ENCODE measurements around the gene PRKCB. TPM values are rescaled to one million over a fixed set of nuclear protein-coding genes. Genes with fewer than 3 reads are reported as not detected.

PRKCB gene
- total RNA-seq, 4 donors from 2014 or later, result 7.7 to 40.0 (median 12.2) TPM

DNA sequence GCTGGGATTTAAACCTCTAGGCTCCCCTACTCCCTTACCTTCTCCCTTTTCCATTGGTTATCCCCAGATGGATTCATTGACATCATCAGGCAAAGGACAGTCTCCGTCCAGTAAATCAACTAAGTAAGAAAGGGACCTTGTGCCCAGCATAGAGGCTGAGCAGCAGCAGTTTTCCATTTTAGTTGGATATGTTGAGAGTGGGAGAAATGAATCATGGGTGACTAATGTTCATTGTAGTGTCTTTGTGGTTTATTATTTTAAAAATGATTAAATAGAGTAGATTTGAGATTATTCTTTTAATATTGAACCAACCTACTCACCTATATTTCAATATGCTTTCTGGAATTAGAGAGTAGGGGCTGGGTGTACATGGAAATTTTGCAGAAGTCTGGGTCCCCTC lies 321.0 kb downstream of the PRKCB start:
- Histone ChIP-seq H3K4me1 (no peaks in the 10 kb centered on the region), H3K4me3 (no peak overlapping the region), H3K9me3 (no peaks in the 10 kb centered on the region), H3K27ac (no peak overlapping the region), H3K36me3 (no peaks in the 10 kb centered on the region), H3K27me3 (no peaks in the 10 kb centered on the region)
- DNase-seq (ENCODE audit: low spot score in 2 of 2), result no peak
- TF ChIP-seq, protein P1, sequence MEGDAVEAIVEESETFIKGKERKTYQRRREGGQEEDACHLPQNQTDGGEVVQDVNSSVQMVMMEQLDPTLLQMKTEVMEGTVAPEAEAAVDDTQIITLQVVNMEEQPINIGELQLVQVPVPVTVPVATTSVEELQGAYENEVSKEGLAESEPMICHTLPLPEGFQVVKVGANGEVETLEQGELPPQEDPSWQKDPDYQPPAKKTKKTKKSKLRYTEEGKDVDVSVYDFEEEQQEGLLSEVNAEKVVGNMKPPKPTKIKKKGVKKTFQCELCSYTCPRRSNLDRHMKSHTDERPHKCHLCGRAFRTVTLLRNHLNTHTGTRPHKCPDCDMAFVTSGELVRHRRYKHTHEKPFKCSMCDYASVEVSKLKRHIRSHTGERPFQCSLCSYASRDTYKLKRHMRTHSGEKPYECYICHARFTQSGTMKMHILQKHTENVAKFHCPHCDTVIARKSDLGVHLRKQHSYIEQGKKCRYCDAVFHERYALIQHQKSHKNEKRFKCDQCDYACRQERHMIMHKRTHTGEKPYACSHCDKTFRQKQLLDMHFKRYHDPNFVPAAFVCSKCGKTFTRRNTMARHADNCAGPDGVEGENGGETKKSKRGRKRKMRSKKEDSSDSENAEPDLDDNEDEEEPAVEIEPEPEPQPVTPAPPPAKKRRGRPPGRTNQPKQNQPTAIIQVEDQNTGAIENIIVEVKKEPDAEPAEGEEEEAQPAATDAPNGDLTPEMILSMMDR (IDR thresholded peaks at IDR 0.05), result no peak
- TF ChIP-seq POLR2A (IDR thresholded peaks at IDR 0.05), result no peak
- TF ChIP-seq EP300 (IDR thresholded peaks at IDR 0.05), result no peak
- no peak for TF ChIP-seq POLR2AphosphoS5 (IDR thresholded peaks at IDR 0.05)
- WGBS, result 75% methylated on average over 1 of the region's 1 CpG

DNA sequence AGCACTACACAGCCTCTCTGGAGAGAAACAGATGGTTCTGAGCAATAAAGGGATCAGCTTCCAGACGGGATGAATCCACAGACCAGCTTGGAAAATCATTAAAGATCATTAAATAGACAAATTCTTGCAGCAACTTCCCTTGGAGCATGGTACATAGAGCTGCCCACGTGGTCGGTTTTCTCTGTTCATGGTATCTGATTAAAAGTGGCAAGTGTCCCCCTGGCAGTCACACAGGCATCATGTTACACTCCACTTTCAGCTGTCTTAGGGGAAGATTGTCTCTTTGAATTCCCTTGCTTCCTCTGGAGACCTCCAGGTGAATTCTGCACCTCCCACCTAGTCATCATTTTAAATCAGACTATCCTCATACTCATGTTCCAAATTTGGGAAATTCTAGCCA lies 328.2 kb downstream of the PRKCB start:
- DNase-seq (ENCODE audit: low spot score in 2 of 2), result no peak
- H3K27ac ChIP-seq, result no peak overlapping the region
- 29% methylated on average over 3 of the region's 3 CpGs for WGBS

DNA sequence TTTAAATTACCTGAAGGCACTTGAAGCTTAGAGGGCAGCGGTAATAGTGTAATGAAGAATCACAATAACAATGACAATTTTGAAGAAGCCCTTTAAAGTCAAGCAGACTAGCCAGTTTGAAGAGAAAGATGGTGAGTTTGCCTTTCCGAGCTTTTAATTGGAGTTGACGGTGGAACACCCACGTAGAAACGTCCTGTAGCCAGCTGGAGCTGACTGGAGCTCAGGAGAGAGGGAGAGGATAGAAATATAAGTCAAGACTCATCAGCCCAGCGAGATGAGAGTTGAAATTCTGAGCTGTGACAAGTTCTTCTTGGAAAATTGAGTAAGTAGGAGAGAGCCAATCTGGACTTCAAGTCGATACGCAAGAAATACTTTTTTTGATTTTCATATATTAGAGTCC lies 328.6 kb downstream of the PRKCB start:
- no peak overlapping the region for H3K27ac ChIP-seq
- H3K36me3 ChIP-seq, result no peaks in the 10 kb centered on the region
- no peaks in the 10 kb centered on the region for H3K4me1 ChIP-seq
- 51% methylated on average over 8 of the region's 8 CpGs for WGBS
- no peaks in the 10 kb centered on the region for H3K9me3 ChIP-seq
- DNase-seq (ENCODE audit: low spot score in 2 of 2), result no peak
- H3K4me3 ChIP-seq, result no peak overlapping the region
- TF ChIP-seq, protein P1 (IDR thresholded peaks at IDR 0.05), result no peak
- TF ChIP-seq POLR2AphosphoS5 (IDR thresholded peaks at IDR 0.05) (no peak), EP300 (IDR thresholded peaks at IDR 0.05) (no peak), POLR2A (IDR thresholded peaks at IDR 0.05) (no peak)
- H3K27me3 ChIP-seq, result no peaks in the 10 kb centered on the region

More for the DNA sequence above, 328.2 kb downstream of the PRKCB start:
- Histone ChIP-seq H3K4me3 (no peak overlapping the region), H3K4me1 (no peaks in the 10 kb centered on the region), H3K27me3 (no peaks in the 10 kb centered on the region), H3K36me3 (no peaks in the 10 kb centered on the region), H3K9me3 (no peaks in the 10 kb centered on the region)
- TF ChIP-seq EP300 (IDR thresholded peaks at IDR 0.05) (no peak), POLR2A (IDR thresholded peaks at IDR 0.05) (no peak), POLR2AphosphoS5 (IDR thresholded peaks at IDR 0.05) (no peak)
- TF ChIP-seq, protein P1 (IDR thresholded peaks at IDR 0.05), result no peak

DNA sequence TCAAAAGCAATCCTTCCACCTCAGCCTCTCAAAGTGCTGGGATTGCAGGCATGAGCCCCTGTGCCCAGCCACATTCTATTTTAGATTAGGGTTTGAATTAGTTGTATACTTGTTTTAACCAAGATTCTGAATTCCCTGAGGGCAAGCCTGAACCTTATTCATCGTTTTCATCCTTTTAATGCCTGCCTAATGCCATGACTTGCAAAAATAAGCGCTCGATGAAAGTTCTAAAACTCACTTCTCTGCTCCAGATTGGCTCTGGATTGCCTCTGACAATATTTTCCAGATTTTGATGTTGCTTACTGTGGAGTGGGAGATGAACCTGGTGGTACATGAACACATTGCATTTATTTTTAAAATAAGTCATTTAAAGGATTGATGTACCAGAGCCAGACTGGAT lies 329.5 kb downstream of the PRKCB start:
- H3K4me3 ChIP-seq, result no peak overlapping the region
- no peak for DNase-seq (ENCODE audit: low spot score in 2 of 2)
- no peaks in the 10 kb centered on the region for H3K36me3 ChIP-seq
- no peaks in the 10 kb centered on the region for H3K4me1 ChIP-seq
- H3K27ac ChIP-seq, result no peak overlapping the region
- H3K27me3 ChIP-seq, result no peaks in the 10 kb centered on the region
- H3K9me3 ChIP-seq, result no peaks in the 10 kb centered on the region
- no peak for TF ChIP-seq POLR2AphosphoS5 (IDR thresholded peaks at IDR 0.05)
- TF ChIP-seq, protein P1 (IDR thresholded peaks at IDR 0.05), result no peak
- no peak for TF ChIP-seq EP300 (IDR thresholded peaks at IDR 0.05)
- TF ChIP-seq POLR2A (IDR thresholded peaks at IDR 0.05), result no peak
- WGBS, result 78% methylated on average over 3 of the region's 3 CpGs

DNA sequence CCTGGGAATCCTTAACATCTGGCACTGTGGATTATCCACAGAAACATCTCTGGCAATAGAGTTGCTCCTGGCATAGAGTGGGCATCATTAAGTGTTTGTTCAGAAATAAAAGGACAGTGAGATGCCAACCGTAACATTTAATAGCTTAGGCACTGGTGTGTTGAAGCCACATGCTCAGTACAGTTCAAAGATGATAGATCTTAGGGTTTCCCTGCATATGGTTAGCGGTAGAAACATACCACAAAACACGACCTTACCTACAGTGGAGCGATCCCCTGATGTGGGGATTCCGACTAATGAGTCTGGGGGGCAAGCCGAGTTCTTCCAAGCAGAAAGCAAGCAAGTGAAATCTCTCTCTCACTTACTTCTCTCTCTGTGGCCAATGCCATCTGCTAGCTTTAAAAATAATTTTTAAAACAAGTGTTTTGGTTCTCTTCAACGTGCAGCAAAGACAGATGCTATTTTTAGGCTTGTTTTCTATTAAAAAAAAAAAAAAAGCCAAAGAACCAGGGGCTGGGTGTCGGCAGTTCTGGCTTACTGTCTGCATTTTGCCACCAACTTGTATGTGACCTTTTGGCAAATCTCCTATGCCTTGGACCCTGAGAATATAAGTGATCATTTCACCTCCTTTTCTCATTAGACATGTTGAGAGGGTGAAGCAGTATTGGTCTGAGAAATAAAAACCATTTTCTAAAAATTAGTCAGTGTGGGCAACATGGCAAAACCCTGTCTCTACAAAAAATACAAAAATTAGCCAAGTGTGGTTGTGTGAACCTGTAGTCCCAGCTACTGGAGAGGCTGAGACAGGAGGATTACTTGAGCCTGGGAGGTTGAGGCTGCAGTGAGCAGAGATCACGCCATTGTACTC lies 331.1 kb downstream of the PRKCB start:
- DNase-seq (ENCODE audit: low spot score in 2 of 2), result no peak
- TF ChIP-seq POLR2AphosphoS5 (IDR thresholded peaks at IDR 0.05) (no peak), POLR2A (IDR thresholded peaks at IDR 0.05) (no peak), EP300 (IDR thresholded peaks at IDR 0.05) (no peak)
- TF ChIP-seq, protein P1 (IDR thresholded peaks at IDR 0.05), result no peak
- no peaks in the 10 kb centered on the region for H3K27me3 ChIP-seq
- H3K4me3 ChIP-seq, result no peak overlapping the region
- 71% methylated on average over 9 of the region's 9 CpGs for WGBS
- H3K4me1 ChIP-seq, result no peaks in the 10 kb centered on the region
- no peaks in the 10 kb centered on the region for H3K36me3 ChIP-seq
- H3K9me3 ChIP-seq, result no peaks in the 10 kb centered on the region
- no peak overlapping the region for H3K27ac ChIP-seq
